ENCODE data around the gene XYLT1.

DNA sequence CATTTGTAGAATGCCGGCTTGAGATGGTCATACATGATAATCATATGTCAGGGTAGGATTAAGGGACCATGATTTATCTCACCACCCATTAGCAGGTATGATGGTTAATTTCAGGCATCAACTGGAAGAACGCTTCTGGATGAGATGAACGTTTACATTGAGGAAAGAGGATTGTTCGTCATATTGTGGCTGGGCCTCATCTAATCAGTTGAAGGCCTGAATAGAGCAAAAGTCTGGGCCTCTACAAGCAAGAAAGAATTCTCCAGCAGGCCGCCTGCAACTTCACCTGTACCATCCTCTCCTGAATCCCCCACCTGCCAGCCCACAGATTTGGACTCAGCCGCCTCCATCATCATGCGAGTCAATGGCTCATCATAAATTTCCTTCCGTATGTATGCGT is 30.6 kb upstream of the XYLT1 start:
- TF ChIP-seq POLR2AphosphoS5 (IDR thresholded peaks at IDR 0.05; ENCODE audit: low read depth, low read length) (no peak), POLR2A (IDR thresholded peaks at IDR 0.05; ENCODE audit: low read depth, low read length) (no peak), TAF1 (IDR thresholded peaks at IDR 0.05; ENCODE audit: low read depth, low read length) (no peak)
